ENCODE results near the gene ZNF688. TPM values are rescaled to one million over a fixed set of nuclear protein-coding genes. Genes with fewer than 3 reads are reported as not detected.

ZNF688 gene
- total RNA-seq (2022; extraction: Qiagen RNA extraction; ENCODE audit: low read depth) = 5.5 to 10.0 TPM (median 7.8 TPM) in 5 replicates

DNA sequence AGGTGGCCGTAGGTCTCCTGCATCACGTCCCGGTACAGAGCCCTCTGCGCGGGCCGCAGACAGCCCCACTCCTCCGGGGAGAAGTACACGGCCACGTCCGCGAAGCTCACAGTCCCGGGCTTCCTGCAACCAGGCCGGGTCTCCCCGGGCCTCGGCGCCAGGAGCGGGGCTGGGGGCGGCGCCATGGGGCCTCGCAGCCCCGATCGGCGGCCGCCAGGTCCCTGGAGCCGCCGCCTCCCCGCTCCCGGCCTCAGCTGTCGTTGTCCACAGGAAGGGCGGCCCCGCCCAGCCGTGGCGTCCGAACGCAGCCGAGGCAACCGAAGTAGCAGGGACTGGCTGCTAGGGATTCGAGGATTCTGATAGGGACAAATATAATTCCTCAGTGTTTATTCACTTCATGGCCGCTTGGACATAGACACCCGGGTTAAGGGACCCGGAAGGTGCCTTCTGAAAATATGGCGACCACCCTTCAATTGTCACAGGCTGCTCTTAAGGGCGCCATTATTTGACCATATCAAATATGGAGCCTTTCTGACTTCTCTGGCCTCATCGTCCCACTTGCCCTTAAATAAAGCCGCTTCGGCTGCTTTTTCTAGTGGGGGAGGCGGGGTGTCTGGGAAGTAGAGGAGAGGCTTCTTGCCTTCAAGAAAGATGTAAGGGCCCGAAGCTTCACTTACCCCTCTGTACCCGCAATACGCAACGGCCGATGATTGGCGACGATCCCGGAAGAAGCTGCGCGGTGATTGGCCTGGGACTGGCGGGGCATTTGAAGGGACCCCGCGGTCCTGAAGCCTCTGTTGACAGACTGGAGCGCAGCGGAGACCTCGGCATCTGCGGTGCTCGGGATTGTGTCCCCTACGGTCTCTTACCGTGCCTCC is at the start of gene ZNF688:
ZNF688 (minus strand) TSS at position 270 of the 878 bp plus-strand sequence; CDS start at position 185, 85 bp downstream.

DNA sequence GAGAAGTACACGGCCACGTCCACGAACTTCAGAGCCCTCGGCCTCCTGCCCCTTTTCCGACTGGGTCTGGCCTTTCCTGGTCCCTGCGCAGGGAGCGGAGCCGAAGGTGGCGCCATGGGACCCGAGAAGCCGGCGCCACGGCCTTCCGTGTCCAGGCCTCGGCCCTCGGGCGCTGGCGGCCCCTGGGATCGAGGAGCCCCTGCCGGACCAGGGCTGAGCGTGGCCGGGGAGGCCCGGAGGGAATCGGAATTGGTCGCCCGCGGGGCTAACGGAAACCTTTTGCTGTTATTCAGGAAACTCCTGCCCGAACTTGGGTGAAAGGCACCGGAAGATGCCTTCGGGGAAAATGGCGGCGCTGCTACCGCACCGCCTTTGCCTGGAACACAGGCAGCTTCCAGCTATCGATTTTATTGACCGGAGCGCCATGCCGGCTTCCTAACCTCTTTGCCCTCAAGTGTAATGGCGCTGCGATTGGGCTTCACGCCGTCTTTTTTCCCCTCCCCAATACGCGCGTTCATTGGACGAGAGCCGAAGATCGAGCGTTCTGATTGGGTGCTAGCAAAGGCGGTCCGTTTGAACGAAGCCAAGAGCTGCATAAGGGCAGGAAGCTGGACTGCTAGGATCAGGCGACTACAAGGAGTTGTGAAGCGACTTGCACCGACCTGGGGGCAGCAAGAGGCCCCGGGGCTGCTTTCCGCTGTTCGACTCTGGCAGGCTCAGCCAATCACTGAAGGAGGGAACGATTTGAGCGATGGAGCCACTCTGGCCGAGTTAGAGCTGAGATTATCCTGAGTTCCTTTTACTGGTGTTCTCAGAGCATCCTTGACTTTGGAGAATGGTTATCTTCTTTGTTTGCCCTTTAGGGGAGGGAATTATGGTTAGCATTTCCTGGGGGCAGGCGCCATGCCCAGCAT is 38.7 kb upstream of the ZNF688 start, which contains the start of gene ZNF689:
ZNF689 (minus strand) TSS at position 464 of the 914 bp plus-strand sequence; CDS start at position 116, 348 bp downstream.

DNA sequence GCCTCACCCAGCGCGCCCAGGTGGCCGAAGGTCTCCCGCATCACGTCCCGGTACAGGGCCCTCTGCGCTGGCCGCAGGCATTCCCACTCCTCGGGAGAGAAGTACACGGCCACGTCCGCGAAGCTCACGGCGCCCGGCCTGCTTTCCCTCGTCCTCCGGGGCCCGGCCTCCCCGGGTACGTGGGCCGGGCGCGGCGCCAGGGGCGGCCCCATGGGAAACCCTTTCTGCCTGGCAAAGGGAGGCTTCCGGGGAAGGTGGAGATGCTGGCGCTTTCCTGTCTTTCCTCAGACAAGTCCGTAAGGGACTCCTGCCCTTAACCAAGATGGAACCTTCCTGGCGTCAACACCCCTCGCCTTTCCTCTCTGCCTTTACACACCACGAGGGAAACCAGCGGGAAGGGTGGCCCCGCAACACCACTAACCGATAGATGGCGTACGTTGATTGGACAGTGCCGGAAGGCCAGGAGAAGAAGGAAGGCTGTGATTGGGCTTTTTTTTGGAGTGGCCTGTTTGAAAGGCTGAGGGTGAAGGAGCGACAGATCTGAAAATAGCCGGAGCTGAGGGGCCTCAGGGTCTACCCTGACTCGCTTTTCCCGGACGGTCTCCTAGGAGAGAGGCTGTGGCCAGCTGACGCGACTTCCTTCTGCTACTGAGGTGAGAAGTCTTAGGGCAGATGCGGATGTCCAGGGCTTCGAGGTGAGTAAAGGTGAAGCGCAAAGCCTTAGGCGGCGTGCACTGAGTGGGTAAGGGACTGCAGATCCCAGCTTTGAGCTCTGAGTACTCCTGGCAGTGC is 14.1 kb upstream of the ZNF688 start, which contains the start of gene ZNF785:
ZNF785 (minus strand) TSS at position 298 of the 792 bp plus-strand sequence; CDS start at position 212, 86 bp downstream.

GRCh38 chr16:30557957-30558788 is 13.3 kb downstream of the ZNF688 start, which contains the start of gene ZNF764:
Gene ZNF764, minus strand, starts transcription at chr16:30558374. Its CDS starts 192 bp downstream, at chr16:30558182.

DNA sequence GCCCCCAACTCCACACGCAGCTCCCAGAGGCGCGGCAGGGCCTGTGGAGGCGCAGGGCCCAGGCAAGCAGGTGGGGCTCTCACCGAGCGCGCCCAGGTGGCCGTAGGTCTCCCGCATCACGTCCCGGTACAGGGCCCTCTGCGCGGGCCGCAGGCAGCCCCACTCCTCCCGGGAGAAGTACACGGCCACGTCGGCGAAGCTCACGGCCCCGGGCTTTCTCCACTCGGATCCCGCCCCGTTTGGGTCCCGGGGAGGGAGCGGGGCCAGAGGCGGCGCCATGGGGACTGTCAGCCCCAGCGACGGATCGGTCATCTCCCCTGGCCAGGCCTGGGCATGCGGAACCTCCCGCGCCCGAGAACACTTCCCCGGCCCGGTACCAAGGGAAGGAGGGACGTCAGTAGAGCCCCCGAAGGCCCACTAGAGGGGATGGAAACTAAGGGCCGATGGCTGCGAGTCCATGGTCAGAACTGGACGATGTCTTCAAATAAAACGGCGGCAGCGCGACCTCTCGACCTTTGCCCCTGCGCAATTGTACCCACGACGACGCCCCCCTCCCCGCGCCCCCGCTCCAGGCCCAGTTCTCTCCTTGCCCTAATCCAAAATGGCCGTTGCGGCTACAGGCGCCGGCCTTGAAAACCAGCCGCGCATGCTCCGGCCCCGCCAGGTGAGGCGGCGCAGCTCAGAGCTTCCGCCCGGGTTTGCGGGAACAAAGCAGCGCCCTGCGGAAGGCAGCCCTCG is 37.0 kb downstream of the ZNF688 start, which contains the start of gene ZNF747:
ZNF747 (minus strand) TSS at position 491 of the 738 bp plus-strand sequence; CDS start at position 312, 179 bp downstream.

GRCh38 chr16:30526137-30526822 is 45.2 kb downstream of the ZNF688 start, which contains the start of gene ZNF768:
Gene ZNF768, minus strand, starts transcription at chr16:30526566. Its CDS starts 153 bp downstream, at chr16:30526413.

Other genes starting within 250 kb of the ZNF688 start
- gene CD2BP2, start 216.4 kb downstream of the ZNF688 start, total RNA-seq (2022; extraction: Qiagen RNA extraction; ENCODE audit: low read depth) = 64.0 to 69.6 TPM (median 67.1 TPM) in 5 replicates
- gene TBC1D10B, start 201.2 kb downstream of the ZNF688 start, total RNA-seq (2022; extraction: Qiagen RNA extraction; ENCODE audit: low read depth) = 26.5 to 36.6 TPM (median 31.8 TPM) in 5 replicates
- gene MYL11, start 196.9 kb downstream of the ZNF688 start, total RNA-seq (2022; extraction: Qiagen RNA extraction; ENCODE audit: low read depth) = 0.46 to 0.63 TPM (median 0.54 TPM) in 3 of 5 replicates, not detected in the others
- gene SEPTIN1, start 189.2 kb downstream of the ZNF688 start, total RNA-seq (2022; extraction: Qiagen RNA extraction; ENCODE audit: low read depth) = 1.4 to 2.2 TPM (median 1.7 TPM) in 5 replicates
- 11.9 to 12.9 TPM (median 12.4 TPM) in 5 replicates for gene ZNF48, start 176.3 kb downstream of the ZNF688 start, total RNA-seq (2022; extraction: Qiagen RNA extraction; ENCODE audit: low read depth)
- gene ZNF771, start 164.1 kb downstream of the ZNF688 start, total RNA-seq (2022; extraction: Qiagen RNA extraction; ENCODE audit: low read depth) = 3.7 to 6.2 TPM (median 5.4 TPM) in 5 replicates
- 115 to 143 TPM (median 137 TPM) in 5 replicates for gene DCTPP1, start 141.7 kb downstream of the ZNF688 start, total RNA-seq (2022; extraction: Qiagen RNA extraction; ENCODE audit: low read depth)
- 51.1 to 56.3 TPM (median 54.3 TPM) in 5 replicates for gene SEPHS2, start 125.8 kb downstream of the ZNF688 start, total RNA-seq (2022; extraction: Qiagen RNA extraction; ENCODE audit: low read depth)
- gene ITGAL, start 99.0 kb downstream of the ZNF688 start, total RNA-seq (2022; extraction: Qiagen RNA extraction; ENCODE audit: low read depth) = 0.12 to 0.28 TPM (median 0.21 TPM) in 4 of 5 replicates, not detected in the other
- gene ZNF768, start 45.1 kb downstream of the ZNF688 start, total RNA-seq (2022; extraction: Qiagen RNA extraction; ENCODE audit: low read depth) = 38.0 to 49.6 TPM (median 44.5 TPM) in 5 replicates
- 3.1 to 5.1 TPM (median 4.6 TPM) in 5 replicates for gene ZNF747, start 36.9 kb downstream of the ZNF688 start, total RNA-seq (2022; extraction: Qiagen RNA extraction; ENCODE audit: low read depth)
- gene ZNF764, start 13.3 kb downstream of the ZNF688 start, total RNA-seq (2022; extraction: Qiagen RNA extraction; ENCODE audit: low read depth) = 5.2 to 6.3 TPM (median 5.6 TPM) in 5 replicates
- not detected in 5 replicates for gene ZNF785, start 14.0 kb upstream of the ZNF688 start, total RNA-seq (2022; extraction: Qiagen RNA extraction; ENCODE audit: low read depth)
- gene ZNF689, start 38.7 kb upstream of the ZNF688 start, total RNA-seq (2022; extraction: Qiagen RNA extraction; ENCODE audit: low read depth) = 7.5 to 9.6 TPM (median 8.7 TPM) in 5 replicates
- 17.7 to 27.0 TPM (median 23.7 TPM) in 5 replicates for gene PRR14, start 79.2 kb upstream of the ZNF688 start, total RNA-seq (2022; extraction: Qiagen RNA extraction; ENCODE audit: low read depth)
- 33.6 to 48.2 TPM (median 42.9 TPM) in 5 replicates for gene FBRS, start 86.7 kb upstream of the ZNF688 start, total RNA-seq (2022; extraction: Qiagen RNA extraction; ENCODE audit: low read depth)
- gene SRCAP, start 127.5 kb upstream of the ZNF688 start, total RNA-seq (2022; extraction: Qiagen RNA extraction; ENCODE audit: low read depth) = 16.5 to 36.0 TPM (median 27.7 TPM) in 5 replicates
- 20.6 to 29.8 TPM (median 23.1 TPM) in 5 replicates for gene PHKG2, start 176.7 kb upstream of the ZNF688 start, total RNA-seq (2022; extraction: Qiagen RNA extraction; ENCODE audit: low read depth)
- 6.9 to 9.1 TPM (median 8.2 TPM) in 5 replicates for gene CFAP119, start 190.3 kb upstream of the ZNF688 start, total RNA-seq (2022; extraction: Qiagen RNA extraction; ENCODE audit: low read depth)
- 63.7 to 91.5 TPM (median 86.1 TPM) in 5 replicates for gene RNF40, start 190.6 kb upstream of the ZNF688 start, total RNA-seq (2022; extraction: Qiagen RNA extraction; ENCODE audit: low read depth)
- gene ZNF629, start 215.5 kb upstream of the ZNF688 start, total RNA-seq (2022; extraction: Qiagen RNA extraction; ENCODE audit: low read depth) = 15.6 to 23.9 TPM (median 17.6 TPM) in 5 replicates